NCI-H2227 (cell line): ENCODE measurements around the gene MLXIP.
"Not testable (repeated sequence)": the region's sequence is repeated elsewhere in the genome, so short reads cannot be mapped to it uniquely, and the experiment has no call there.

Experiments used
- DNase-seq: peaks from one replicate; lab custom pipeline; 2025; ENCODE audit not compliant: unreplicated experiment; lab: John Stamatoyannopoulos, UW

Gene MLXIP

GRCh38 chr12:122144885-122145284, 66.3 kb downstream of the MLXIP start:
- DNase-seq: no peak

- no peak for DNase-seq
Observed at GRCh38 chr12:122145505-122146330, 67.2 kb downstream of the MLXIP start.

- DNase-seq: no peak
Observed at GRCh38 chr12:122147514-122148290, 69.1 kb downstream of the MLXIP start.

- no peak for DNase-seq
Observed at GRCh38 chr12:122148657-122149056, 70.1 kb downstream of the MLXIP start.

GRCh38 chr12:122150127-122150681, 71.6 kb downstream of the MLXIP start:
- no peak for DNase-seq

- DNase-seq: no peak
Observed at GRCh38 chr12:122152754-122153153, 74.2 kb downstream of the MLXIP start.

GRCh38 chr12:122155705-122156104, 77.1 kb downstream of the MLXIP start:
- no peak for DNase-seq

GRCh38 chr12:122158700-122159285, 80.2 kb downstream of the MLXIP start:
- DNase-seq: no peak

- DNase-seq: no peak
Observed at GRCh38 chr12:122159882-122160281, 81.3 kb downstream of the MLXIP start.

- DNase-seq: no peak
Observed at GRCh38 chr12:122160761-122161160, 82.2 kb downstream of the MLXIP start.

GRCh38 chr12:122161682-122162081, 83.1 kb downstream of the MLXIP start:
- no peak for DNase-seq

- DNase-seq: no peak
Observed at GRCh38 chr12:122162976-122163375, 84.4 kb downstream of the MLXIP start.

GRCh38 chr12:122166422-122167349, 88.1 kb downstream of the MLXIP start:
- no peak for DNase-seq

- DNase-seq: no peak
Observed at GRCh38 chr12:122167356-122167925, 88.9 kb downstream of the MLXIP start.

- DNase-seq: no peak
Observed at GRCh38 chr12:122168492-122168891, 89.9 kb downstream of the MLXIP start.

GRCh38 chr12:122171399-122171798, 92.8 kb downstream of the MLXIP start:
- no peak for DNase-seq

GRCh38 chr12:122172262-122172939, 93.8 kb downstream of the MLXIP start:
- no peak for DNase-seq

- DNase-seq: no peak
Observed at GRCh38 chr12:122174155-122174845, 95.7 kb downstream of the MLXIP start, which contains the start of gene IL31. Gene IL31 (minus strand): TSS chr12:122174221. CDS start chr12:122174172, 49 bp downstream.

GRCh38 chr12:122176473-122176872, 97.9 kb downstream of the MLXIP start:
- DNase-seq: not testable (repeated sequence)
